Transverse colon (tissue), 4 donors: ENCODE data around the gene TRMT112.

Experiments
- EP300 ChIP-seq: sonication (generic); formaldehyde crosslinking; IDR thresholded peaks from one replicate; pipeline ENCODE4 v1.6.1; 2017; ENCODE audit warnings: antibody characterized with exemption, low read depth
- POLR2A ChIP-seq: fragments of 450-650 bp; IDR thresholded peaks from one replicate; pipeline ENCODE4 v1.6.1; 2016; ENCODE audit warnings: antibody characterized with exemption, mild to moderate bottlenecking, moderate library complexity
- POLR2AphosphoS5 ChIP-seq, 3 donors: sonication (generic); formaldehyde crosslinking; IDR thresholded peaks; one replicate each; pipeline ENCODE4 v1.6.1; 2016; ENCODE audit warnings: antibody characterized with exemption in 3 of 3
- TF ChIP-seq, protein P1 (sequence below), 5 experiments: fragments of 200-600 bp in 3 of 5; fragments of 450-650 bp in 2 of 5; sonication (generic) in 3 of 5; IDR thresholded peaks; 1 replicate in 2 of 5; 2 replicates in 3 of 5; pipeline ENCODE4 v1.5.1; 2016 to 2017; ENCODE audit warnings: antibody characterized with exemption in 5 of 5, inconsistent platforms in 3 of 5, mild to moderate bottlenecking in 2 of 5, moderate library complexity in 1 of 5

GRCh38 chr11:64340671-64341335 lies 23.4 kb upstream of the TRMT112 start:
- TF ChIP-seq POLR2AphosphoS5 (IDR thresholded peaks at IDR 0.05) = no peak
- no peak for TF ChIP-seq POLR2A
- TF ChIP-seq, protein P1, sequence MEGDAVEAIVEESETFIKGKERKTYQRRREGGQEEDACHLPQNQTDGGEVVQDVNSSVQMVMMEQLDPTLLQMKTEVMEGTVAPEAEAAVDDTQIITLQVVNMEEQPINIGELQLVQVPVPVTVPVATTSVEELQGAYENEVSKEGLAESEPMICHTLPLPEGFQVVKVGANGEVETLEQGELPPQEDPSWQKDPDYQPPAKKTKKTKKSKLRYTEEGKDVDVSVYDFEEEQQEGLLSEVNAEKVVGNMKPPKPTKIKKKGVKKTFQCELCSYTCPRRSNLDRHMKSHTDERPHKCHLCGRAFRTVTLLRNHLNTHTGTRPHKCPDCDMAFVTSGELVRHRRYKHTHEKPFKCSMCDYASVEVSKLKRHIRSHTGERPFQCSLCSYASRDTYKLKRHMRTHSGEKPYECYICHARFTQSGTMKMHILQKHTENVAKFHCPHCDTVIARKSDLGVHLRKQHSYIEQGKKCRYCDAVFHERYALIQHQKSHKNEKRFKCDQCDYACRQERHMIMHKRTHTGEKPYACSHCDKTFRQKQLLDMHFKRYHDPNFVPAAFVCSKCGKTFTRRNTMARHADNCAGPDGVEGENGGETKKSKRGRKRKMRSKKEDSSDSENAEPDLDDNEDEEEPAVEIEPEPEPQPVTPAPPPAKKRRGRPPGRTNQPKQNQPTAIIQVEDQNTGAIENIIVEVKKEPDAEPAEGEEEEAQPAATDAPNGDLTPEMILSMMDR (IDR thresholded peaks at IDR 0.05) = no peak
- TF ChIP-seq EP300 = no peak
